ENCODE data around the gene ACSBG1. TPM values are rescaled to one million over a fixed set of nuclear protein-coding genes. Genes with fewer than 3 reads are reported as not detected.
"Not testable (repeated sequence)": the region's sequence is repeated elsewhere in the genome, so short reads cannot be mapped to it uniquely, and the experiment has no call there.

Gene ACSBG1
- total RNA-seq, 1 experiment from 2014 or later = 1.0 TPM

DNA sequence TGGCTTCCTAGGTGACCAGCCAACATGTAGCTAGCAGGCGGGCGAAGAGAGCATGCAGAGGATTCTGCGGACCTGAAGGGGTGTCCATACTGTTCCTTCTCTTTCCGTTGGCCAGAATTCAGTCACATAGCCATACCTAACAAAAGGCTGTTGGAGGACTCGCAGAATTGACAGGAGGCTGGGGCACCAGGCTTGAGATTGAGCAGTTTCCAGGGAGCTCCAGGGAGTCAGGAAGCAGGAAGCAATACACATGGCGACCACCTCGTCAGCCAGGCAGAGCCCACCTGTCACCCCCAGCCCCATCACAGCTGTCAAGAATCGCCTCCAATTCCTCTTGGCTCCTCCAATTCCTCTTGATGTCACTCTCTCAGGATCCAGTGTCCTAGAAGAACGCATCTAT is 16.8 kb upstream of the ACSBG1 start:
- no peak for DNase-seq (ENCODE audit: low spot score)

GRCh38 chr15:78249131-78249530 is 14.8 kb upstream of the ACSBG1 start:
- DNase-seq (ENCODE audit: low spot score) = no peak

DNA sequence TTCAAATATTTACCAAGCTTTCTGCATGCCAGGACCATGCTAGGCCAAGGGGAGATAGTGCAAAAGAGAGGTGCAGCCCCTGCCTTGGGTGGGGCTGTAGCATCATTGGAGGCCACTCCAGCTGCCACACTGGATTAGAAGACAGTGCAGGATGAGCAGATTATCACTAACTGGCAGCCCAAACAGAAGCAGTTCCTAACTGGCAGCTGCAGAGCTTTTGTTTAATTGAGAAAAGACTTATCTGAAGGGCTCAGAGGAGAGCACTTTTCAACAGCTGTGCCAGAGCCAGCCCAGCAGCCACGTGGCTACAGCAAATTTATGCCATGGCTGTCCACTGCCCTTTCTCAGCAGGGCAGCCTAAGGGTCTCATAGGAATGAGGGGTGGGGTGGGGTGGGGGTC is 13.5 kb upstream of the ACSBG1 start:
- no peak for DNase-seq (ENCODE audit: low spot score)

DNA sequence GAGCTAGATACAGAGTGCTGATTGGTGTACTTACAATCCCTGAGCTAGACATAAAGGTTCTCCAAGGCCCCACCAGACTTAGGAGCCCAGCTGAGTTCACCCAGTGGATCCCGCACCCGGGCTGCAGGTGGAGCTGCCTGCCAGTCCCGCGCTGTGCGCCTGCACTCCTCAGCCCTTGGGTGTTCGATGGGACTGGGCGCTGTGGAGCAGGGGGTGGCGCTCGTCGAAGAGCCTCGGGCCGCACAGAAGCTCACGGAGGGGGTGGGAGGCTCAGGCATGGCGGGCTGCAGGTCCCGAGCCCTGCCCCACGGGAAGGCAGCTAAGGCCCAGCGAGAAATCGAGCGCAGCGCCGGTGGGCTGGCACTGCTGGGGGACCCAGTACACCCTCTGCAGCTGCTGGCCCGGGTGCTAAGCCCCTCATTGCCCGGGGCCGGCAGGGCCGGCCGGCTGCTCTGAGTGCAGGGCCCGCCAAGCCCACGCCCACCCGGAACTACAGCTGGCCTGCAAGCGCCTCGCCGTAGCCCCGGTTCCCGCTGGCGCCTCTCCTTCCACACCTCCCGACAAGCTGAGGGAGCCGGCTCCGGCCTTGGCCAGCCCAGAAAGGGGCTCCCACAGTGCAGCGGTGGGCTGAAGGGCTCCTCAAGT is 11.7 kb upstream of the ACSBG1 start:
- DNase-seq (ENCODE audit: low spot score) = not testable (repeated sequence)

- not testable (repeated sequence) for DNase-seq (ENCODE audit: low spot score)
Measured at GRCh38 chr15:78245392-78245791, 11.0 kb upstream of the ACSBG1 start.

DNA sequence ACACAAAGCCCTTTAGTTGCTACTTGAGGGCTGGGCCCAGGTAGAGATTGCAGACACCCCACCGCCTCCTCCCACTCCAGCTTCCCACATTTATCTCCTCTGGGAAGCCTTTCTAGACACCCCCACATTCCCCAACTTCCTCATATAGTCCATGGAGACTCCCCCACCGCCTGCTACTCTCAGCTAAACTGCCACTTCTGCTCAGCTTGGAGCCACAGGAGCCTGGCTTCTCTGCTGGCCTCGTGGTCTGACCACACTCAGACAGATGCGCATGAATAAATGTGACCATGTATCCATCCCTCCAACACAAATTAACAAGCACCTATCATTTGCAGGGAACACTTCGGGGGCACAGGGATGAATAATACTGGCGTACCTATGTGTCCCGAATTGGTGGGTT is 10.5 kb upstream of the ACSBG1 start:
- DNase-seq (ENCODE audit: low spot score) = no peak

DNA sequence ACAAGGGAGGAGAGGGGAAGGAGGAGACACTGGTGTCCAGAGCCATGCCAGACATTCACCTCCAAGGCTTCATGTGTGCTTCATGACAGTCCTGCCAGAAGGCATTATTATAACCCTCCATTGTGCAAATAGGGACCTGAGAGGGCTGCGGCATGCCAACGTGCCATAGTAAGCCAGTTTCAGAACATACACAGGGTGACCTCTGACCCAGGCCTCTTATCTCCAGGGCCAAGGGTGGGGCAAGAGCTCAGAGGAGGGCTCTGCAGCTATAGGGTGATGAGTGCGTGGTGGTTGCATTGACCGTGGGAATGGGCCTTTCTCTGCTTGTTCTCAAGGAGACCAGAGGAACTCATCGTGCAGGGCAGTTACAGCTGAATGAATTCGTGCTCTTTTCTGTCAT is 9.7 kb upstream of the ACSBG1 start:
- DNase-seq (ENCODE audit: low spot score) = no peak

DNA sequence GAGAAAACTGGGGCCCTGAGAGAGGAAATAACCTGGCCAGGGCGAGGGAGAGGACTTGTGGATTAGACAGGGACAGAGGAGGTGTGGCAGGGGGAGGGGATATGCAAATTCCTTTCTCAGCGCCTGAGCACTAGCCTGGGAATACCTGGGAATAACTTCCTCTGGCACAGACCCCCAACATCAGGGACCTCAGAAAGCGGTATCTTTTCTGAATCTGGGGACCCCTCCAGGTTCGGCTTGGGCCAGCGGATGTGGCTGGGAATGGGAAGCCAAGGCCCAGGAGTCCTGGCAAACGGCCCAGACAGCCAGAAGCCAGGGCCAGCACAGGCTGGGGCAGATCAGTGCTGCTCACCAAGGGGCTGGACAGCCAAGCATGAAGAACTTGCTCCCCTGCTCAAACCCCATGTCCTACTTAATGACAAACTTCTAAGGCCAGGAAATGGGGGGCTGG is 9.2 kb upstream of the ACSBG1 start:
- DNase-seq (ENCODE audit: low spot score) = no peak

- DNase-seq (ENCODE audit: low spot score) = no peak
Measured at GRCh38 chr15:78243058-78243457, 8.7 kb upstream of the ACSBG1 start.

DNA sequence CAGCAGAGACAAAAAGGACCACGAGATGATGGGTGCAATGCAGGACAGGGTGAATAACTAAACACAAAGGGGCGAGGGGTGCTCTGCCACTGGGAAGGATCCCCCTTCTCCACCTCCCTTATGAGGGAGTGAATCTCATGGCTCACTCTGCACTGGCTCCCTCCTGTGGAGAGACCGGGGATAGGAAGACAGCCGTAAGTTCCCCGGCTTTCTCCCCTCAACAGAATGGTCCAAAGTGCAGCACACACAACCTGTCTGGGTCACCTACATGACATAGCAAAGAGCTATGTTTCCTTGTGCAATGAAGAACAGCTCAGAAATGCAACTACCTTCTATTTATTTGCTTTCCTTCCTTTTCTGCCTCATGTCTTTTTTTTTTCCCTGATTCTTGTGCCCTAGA is 7.8 kb upstream of the ACSBG1 start:
- DNase-seq (ENCODE audit: low spot score) = no peak

DNA sequence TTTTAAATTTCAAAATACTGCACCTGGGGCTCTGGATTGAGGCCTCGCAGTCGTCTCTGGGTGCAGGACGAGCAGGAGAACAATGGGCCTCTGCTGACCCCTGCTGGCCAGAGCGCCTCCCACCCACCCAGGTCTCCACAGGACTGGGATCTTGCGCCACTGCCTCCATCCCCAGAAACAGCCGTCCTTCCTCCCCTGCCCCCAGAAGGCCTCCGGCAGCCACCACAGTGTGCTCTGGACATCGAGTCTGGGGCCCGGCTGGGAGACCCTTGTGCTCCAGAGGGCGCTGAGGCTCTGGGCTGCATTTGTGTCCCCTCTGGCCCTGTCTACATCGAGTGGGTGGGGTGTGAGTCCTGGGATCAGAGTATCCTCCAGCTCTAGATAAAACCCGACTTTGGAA is 6.7 kb upstream of the ACSBG1 start:
- peak; percentile 64 for DNase-seq (ENCODE audit: low spot score)

GRCh38 chr15:78239811-78240210 is 5.4 kb upstream of the ACSBG1 start:
- no peak for DNase-seq (ENCODE audit: low spot score)

DNA sequence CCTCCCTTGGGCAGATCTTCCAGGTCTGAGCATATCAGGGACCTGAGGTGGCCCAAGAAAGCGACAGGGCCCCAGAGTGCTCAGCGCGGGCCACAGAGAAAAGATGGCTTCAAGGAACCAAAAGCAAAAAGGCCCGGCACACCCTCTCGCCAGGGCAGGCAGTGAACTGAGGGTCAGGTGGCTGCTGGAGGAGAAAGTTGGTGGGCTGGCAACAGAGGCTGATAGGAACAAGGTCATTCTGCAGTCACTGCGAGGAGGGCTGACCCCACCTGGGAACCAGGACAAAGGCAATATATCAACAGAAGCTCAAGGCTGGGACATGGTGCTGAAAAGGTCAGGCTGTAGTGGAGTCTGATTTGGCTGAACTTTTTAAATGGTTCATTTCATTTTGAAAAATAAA is 2.8 kb upstream of the ACSBG1 start:
- DNase-seq (ENCODE audit: low spot score) = no peak

- DNase-seq (ENCODE audit: low spot score) = no peak
Measured at GRCh38 chr15:78236491-78236890, 2.1 kb upstream of the ACSBG1 start.

GRCh38 chr15:78233496-78233895 is 869 bp downstream of the ACSBG1 start:
- DNase-seq (ENCODE audit: low spot score) = no peak

GRCh38 chr15:78232951-78233350 is 1.4 kb downstream of the ACSBG1 start:
- no peak for DNase-seq (ENCODE audit: low spot score)

GRCh38 chr15:78229431-78230406 is 4.6 kb downstream of the ACSBG1 start:
- DNase-seq (ENCODE audit: low spot score) = no peak

DNA sequence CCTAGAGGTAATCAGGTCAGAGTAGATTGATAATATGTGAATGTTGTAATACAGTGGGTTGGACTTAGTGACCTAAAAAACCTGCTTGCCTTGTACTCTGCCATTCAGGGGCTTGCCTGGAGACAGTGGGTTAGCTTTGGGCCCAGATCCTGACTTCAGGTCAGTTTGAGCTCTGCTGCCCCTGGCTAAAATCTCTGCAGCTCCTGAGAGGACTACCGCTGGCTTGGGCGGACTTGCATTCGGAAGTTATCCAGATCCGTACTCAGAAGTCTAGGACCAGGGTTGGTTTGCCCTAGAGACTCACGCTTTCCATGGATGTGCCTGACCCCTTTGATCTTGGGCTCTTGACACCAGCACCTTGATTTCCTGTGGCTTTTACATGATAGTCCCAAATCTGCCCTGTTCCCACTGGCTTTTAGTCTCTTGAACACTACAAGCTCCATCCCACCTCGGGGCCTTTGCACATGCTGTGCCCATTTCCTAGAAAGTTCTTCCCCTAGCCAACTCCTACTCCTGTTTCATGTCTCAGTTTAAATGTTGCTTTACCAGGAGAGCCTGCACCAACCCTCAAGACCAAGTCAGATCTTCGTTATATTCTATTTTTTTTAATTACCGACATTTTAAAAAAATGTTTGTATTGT is 5.9 kb downstream of the ACSBG1 start:
- no peak for DNase-seq (ENCODE audit: low spot score)

DNA sequence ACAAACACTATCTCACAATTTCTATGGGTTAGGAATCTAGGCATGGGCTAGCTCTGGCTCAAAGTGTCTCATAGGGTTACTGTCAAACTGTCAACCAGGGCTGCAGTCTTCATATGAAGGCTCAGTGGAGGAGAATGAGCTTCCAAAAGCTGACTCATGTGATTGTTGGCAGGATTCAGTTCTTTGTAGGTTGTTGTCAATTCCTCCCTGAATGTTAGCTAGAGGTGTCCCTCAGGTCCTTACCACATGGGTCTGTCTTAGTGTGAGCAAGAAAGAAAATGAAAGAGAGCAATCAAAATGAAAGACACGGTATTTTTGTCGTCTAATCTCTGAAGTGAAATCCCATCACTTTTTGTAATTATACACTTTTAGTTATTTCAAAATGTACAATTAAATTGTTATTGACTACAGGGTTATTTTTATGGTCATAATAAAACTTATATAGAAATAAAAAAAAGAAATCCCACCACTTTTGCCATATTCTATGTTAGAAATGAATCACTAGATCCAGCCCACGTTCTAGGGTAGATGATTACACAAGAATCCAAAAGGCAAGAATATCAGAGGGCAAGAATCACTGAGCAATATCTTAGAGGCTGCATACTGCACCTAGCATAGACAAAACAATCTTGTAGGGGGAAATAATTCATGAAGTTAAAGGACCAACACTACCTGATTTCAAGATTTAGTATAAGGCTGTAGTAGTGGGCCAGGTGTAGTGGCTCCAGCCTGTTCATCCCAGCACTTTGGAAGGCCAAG is 8.4 kb downstream of the ACSBG1 start:
- DNase-seq (ENCODE audit: low spot score) = no peak

- no peak for DNase-seq (ENCODE audit: low spot score)
Measured at GRCh38 chr15:78224023-78224411, 10.3 kb downstream of the ACSBG1 start.

- DNase-seq (ENCODE audit: low spot score) = no peak
Measured at GRCh38 chr15:78223396-78224022, 10.9 kb downstream of the ACSBG1 start.

Data from H4 (cell line).